ENCODE results near the gene SENP3. TPM values are rescaled to one million over a fixed set of nuclear protein-coding genes. Genes with fewer than 3 reads are reported as not detected.

Gene SENP3
- total and polyA plus RNA-seq, 2 of the 13 experiments (the other 11 are each of a cell fraction or from before 2014, with no cell fraction given): 55.8 to 75.4 TPM

DNA sequence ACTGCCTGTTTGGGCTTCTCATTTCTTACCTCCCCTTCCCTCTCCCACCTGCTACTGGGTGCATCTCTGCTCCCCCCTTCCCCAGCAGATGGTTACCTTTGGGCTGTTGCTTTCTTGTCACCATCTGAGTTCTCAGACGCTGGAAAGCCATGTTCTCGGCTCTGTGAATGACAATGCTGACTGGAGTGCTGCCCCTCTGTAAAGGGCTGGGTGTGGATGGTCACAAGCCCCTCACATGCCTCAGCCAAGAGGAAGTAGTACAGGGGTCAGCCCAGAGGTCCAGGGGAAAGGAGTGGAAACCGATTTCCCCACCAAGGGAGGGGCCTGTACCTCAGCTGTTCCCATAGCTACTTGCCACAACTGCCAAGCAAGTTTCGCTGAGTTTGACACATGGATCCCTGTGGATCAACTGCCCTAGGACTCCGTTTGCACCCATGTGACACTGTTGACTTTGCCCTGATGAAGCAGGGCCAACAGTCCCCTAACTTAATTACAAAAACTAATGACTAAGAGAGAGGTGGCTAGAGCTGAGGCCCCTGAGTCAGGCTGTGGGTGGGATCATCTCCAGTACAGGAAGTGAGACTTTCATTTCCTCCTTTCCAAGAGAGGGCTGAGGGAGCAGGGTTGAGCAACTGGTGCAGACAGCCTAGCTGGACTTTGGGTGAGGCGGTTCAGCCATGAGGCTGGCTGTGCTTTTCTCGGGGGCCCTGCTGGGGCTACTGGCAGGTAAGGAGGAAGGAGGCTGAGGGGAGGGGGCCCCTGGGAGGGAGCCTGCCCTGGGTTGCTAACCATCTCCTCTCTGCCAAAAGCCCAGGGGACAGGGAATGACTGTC, 17.5 kb downstream of the SENP3 start, which contains the start of gene CD68 (continued):
- no peak for TF ChIP-seq ATM (IDR thresholded peaks at IDR 0.05; ENCODE audit: borderline replicate concordance)
- peak; percentile 65; the same call in 1 of the 2 replicates for TF ChIP-seq ZNF33B (CRISPR knock-in tag; IDR thresholded peaks at IDR 0.05)
- TF ChIP-seq, protein P1, sequence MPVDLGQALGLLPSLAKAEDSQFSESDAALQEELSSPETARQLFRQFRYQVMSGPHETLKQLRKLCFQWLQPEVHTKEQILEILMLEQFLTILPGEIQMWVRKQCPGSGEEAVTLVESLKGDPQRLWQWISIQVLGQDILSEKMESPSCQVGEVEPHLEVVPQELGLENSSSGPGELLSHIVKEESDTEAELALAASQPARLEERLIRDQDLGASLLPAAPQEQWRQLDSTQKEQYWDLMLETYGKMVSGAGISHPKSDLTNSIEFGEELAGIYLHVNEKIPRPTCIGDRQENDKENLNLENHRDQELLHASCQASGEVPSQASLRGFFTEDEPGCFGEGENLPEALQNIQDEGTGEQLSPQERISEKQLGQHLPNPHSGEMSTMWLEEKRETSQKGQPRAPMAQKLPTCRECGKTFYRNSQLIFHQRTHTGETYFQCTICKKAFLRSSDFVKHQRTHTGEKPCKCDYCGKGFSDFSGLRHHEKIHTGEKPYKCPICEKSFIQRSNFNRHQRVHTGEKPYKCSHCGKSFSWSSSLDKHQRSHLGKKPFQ (CRISPR knock-in tag; IDR thresholded peaks at IDR 0.05; ENCODE audit: insufficient replicate concordance): no peak
- peak; percentile 88; the same call in 1 of the 2 replicates for TF ChIP-seq TBX2 (CRISPR knock-in tag; IDR thresholded peaks at IDR 0.05; ENCODE audit: borderline replicate concordance)
- peak; percentile 67 for TF ChIP-seq REPIN1 (CRISPR knock-in tag; IDR thresholded peaks at IDR 0.05; ENCODE audit: borderline replicate concordance, low read depth)
- TF ChIP-seq STAG1 (CRISPR knock-in tag; IDR thresholded peaks at IDR 0.05): no peak
- TF ChIP-seq, protein P2, sequence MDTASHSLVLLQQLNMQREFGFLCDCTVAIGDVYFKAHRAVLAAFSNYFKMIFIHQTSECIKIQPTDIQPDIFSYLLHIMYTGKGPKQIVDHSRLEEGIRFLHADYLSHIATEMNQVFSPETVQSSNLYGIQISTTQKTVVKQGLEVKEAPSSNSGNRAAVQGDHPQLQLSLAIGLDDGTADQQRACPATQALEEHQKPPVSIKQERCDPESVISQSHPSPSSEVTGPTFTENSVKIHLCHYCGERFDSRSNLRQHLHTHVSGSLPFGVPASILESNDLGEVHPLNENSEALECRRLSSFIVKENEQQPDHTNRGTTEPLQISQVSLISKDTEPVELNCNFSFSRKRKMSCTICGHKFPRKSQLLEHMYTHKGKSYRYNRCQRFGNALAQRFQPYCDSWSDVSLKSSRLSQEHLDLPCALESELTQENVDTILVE (CRISPR knock-in tag; IDR thresholded peaks at IDR 0.05): peak; percentile 87; the same call in 1 of the 2 replicates
- TF ChIP-seq ZNF30 (CRISPR knock-in tag; IDR thresholded peaks at IDR 0.05): no peak
- TF ChIP-seq, protein P3, sequence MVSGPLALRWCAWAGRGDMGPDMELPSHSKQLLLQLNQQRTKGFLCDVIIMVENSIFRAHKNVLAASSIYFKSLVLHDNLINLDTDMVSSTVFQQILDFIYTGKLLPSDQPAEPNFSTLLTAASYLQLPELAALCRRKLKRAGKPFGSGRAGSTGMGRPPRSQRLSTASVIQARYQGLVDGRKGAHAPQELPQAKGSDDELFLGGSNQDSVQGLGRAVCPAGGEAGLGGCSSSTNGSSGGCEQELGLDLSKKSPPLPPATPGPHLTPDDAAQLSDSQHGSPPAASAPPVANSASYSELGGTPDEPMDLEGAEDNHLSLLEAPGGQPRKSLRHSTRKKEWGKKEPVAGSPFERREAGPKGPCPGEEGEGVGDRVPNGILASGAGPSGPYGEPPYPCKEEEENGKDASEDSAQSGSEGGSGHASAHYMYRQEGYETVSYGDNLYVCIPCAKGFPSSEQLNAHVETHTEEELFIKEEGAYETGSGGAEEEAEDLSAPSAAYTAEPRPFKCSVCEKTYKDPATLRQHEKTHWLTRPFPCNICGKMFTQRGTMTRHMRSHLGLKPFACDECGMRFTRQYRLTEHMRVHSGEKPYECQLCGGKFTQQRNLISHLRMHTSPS (CRISPR knock-in tag; IDR thresholded peaks at IDR 0.05; ENCODE audit: low read depth): peak; percentile 32; the same call in 1 of the 2 replicates
- peak; percentile 24; the same call in 1 of the 2 replicates for TF ChIP-seq BHLHE40 (IDR thresholded peaks at IDR 0.05; ENCODE audit: low read length)
- TF ChIP-seq ZNF773 (CRISPR knock-in tag; IDR thresholded peaks at IDR 0.05; ENCODE audit: borderline replicate concordance): no peak
- peak; percentile 38; the same call in 1 of the 2 replicates for TF ChIP-seq ZNF136 (CRISPR knock-in tag; IDR thresholded peaks at IDR 0.05; ENCODE audit: low read depth)
- TF ChIP-seq SP5 (CRISPR knock-in tag; IDR thresholded peaks at IDR 0.05; ENCODE audit: borderline replicate concordance, low read depth): peak; percentile 41; the same call in 1 of the 2 replicates
- TF ChIP-seq, protein P4, sequence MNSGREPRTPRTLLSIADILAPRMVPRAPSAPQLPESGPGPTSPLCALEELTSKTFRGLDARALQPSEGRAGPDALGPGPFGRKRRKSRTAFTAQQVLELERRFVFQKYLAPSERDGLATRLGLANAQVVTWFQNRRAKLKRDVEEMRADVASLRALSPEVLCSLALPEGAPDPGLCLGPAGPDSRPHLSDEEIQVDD (CRISPR knock-in tag; IDR thresholded peaks at IDR 0.05; ENCODE audit: borderline replicate concordance): no peak
- TF ChIP-seq KLF6 (CRISPR knock-in tag; IDR thresholded peaks at IDR 0.05): peak; percentile 56; the same call in 1 of the 2 replicates
- peak; percentile 88; the same call in 1 of the 2 replicates for TF ChIP-seq ZNF878 (CRISPR knock-in tag; IDR thresholded peaks at IDR 0.05)
- peak; percentile 87 for TF ChIP-seq ZNF33A (CRISPR knock-in tag; IDR thresholded peaks at IDR 0.05; ENCODE audit: borderline replicate concordance)
- TF ChIP-seq ZBTB38 (CRISPR knock-in tag; IDR thresholded peaks at IDR 0.05): peak; percentile 9; the same call in 1 of the 2 replicates
- TF ChIP-seq, protein P5, sequence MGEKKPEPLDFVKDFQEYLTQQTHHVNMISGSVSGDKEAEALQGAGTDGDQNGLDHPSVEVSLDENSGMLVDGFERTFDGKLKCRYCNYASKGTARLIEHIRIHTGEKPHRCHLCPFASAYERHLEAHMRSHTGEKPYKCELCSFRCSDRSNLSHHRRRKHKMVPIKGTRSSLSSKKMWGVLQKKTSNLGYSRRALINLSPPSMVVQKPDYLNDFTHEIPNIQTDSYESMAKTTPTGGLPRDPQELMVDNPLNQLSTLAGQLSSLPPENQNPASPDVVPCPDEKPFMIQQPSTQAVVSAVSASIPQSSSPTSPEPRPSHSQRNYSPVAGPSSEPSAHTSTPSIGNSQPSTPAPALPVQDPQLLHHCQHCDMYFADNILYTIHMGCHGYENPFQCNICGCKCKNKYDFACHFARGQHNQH (CRISPR knock-in tag; IDR thresholded peaks at IDR 0.05): 0 out of 2 replicates have a peak, but pooled peaks have one; percentile 31
- TF ChIP-seq, protein P6, sequence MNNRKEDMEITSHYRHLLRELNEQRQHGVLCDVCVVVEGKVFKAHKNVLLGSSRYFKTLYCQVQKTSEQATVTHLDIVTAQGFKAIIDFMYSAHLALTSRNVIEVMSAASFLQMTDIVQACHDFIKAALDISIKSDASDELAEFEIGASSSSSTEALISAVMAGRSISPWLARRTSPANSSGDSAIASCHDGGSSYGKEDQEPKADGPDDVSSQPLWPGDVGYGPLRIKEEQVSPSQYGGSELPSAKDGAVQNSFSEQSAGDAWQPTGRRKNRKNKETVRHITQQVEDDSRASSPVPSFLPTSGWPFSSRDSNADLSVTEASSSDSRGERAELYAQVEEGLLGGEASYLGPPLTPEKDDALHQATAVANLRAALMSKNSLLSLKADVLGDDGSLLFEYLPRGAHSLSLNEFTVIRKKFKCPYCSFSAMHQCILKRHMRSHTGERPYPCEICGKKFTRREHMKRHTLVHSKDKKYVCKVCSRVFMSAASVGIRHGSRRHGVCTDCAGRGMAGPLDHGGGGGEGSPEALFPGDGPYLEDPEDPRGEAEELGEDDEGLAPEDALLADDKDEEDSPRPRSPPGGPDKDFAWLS (CRISPR knock-in tag; IDR thresholded peaks at IDR 0.05; ENCODE audit: borderline replicate concordance): 0 out of 2 replicates have a peak, but pooled peaks have one; percentile 1
